HG03103 (cell line): Measurements from ENCODE around the gene C1orf216.
"Not testable (repeated sequence)": the region's sequence is repeated elsewhere in the genome, so short reads cannot be mapped to it uniquely, and the experiment has no call there.

Source experiments
- ATAC-seq: cut with Tn5 transposase; IDR thresholded peaks from one replicate; pipeline ENCODE4 v1.9.1; 2021; ENCODE audit warnings: low read depth; ENCODE audit not compliant: unreplicated experiment

Gene C1orf216

DNA sequence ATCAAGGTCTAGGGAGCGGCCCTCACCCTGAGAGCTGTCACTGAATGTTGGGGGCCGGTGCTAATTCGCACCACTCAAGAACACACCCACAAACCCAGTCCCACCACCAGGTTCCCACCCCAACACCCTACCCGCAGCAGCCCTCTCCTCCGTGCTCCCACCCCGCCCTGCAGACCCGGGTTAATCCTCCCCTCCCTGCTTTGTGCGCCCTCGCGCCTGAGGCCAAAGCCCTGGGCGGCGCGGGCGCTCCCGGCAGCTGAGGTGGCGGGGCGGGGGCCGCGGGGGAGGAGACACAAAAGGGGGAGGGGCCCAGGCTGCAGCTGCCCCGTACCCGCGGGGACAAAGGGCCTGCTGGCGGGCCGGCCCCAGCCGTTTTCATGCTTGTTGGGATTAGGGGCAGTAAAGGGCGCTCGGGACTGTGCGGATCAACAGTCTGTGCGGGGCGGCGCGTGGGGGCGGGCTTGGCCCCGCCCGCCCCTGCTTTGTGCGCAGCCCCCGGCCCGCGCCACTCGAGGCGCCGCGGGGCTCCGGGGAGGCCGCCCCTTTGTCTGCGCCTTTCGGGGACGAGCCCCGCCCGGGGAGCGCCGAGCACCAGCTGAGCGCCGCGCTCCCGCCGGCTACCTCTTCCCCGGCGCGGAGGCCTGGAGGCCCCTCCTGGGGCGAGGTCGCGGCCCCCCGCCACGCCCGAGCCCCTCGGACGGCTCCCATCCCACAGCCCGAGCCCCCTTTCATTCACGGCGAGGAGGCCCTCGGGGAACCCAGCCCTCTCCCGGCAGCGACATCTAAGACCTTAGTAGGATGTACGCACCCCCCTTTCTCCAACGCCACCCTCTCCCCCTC lies 10.9 kb downstream of the C1orf216 start:
- no peak for ATAC-seq

DNA sequence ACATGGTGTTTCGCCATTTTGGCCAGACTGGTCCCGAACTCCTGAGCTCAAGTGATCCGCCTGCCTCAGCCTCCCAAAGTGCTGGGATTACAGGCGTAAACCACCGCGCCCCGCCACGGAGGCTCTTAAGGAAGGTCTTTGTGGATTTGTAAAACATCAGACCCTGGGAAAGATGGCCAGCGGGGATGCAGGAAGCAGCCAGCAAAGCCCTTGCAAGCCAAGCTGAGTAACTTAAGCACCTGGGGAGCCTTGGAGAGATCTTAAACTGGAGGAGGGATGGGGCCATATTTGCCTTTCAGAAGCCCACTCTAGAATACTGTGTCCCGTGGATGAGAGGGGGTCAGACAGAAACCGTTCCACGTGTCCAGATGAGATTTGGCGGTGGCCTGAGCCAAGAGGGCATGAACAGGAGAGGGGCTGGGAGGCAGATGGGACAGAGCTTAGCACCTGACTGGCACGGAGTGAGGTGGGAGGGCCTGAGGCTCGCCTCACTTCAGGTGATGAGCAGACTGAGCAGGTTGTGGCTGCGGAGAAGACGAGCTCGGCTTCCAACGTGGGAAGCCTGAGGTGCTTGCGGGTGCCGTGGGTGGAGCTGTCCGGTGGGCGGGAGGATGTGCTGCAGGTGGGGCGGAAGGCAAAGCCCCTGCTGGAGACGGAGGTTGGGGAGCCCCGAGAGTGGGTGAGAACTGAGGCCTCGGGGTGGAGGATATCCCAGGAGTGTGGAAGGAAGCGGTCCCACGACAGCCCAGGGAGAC lies 11.7 kb downstream of the C1orf216 start:
- no peak for ATAC-seq

DNA sequence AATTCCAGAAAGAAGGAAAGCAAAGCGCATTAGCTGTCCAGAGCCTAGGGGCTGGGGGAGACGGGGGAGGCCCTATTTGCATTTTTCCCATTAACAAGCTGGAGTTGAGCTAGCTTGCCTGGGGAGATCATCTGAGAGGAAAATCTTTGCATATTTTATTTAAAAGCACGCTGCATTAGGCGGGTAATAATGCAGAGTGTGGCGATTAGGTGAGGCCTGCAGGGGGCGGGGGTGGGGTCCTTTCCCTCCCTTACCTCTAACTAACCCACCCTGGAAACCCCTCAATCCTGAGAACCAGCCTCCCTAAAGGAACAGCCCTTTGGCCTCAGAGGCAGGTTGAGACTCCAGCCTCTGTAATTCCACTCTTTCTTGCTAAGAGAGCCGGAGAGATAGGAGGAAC lies 16.2 kb downstream of the C1orf216 start:
- ATAC-seq, result no peak

DNA sequence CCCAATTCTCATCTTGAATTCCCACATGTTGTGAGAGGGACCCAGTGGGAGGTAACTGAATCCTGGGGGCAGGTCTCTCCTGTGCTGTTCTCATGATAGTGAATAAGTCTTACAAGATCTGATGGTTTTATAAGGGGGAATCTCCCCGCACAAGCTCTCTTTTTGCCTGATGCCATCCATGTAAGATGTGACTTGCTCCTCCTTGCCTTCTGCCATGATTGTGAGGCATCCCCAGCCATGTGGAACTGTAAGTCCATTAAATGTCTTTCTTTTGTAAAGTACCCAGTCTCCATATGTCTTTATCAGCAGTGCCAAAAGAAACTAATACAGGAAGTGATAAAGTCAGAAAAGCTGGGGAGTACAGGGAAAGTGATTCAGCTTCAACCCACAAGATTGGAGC lies 19.5 kb downstream of the C1orf216 start:
- ATAC-seq, result not testable (repeated sequence)

DNA sequence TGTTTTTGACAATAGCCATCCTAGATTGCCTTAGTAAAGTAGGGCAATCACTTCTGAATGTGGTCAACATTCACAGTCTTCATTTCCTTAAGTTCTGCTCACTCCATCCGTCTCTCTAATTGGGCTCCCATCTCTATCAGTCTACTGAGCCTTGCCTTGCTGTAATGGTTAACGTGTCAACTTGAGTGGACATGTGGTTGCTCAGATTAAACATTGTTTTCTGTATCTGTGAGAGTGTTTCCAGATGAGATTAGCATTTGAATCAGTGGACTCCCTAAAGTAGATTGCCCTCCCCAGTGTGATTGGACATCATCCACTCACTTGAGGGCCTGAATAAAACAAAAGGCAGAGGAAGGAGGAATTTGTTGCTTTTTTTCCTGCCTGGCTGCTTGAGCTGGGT lies 26.4 kb downstream of the C1orf216 start:
- ATAC-seq, result no peak

DNA sequence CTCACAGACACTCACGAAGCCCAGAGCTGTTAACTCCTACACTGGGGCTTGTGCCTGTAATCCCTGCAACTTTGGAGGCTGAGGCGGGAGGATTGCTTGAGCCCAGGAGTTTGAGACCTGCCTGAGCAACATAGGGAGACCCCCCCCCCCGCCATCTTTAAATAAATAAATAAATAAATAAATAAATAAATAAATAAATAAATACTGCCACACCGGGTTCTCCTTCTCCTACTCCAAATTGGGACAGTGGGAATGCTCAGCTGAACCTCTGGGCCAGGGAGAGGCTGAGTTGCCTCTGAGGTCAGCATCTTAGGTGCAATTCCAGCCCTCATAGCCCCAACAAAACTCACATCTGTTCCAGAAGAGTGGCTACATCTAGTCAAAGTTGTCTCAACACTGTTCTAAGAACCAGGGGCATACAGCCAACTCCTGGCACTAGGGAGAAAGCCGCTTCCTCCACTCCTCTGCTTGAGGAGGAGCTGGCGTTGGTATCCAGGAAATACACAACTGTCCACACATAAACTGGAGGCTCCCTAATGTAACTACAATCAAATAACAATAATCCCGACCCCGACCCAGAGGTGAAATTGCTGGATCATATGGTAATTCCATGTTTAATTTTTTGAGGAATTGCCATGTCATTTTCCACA lies 27.0 kb downstream of the C1orf216 start:
- no peak for ATAC-seq

DNA sequence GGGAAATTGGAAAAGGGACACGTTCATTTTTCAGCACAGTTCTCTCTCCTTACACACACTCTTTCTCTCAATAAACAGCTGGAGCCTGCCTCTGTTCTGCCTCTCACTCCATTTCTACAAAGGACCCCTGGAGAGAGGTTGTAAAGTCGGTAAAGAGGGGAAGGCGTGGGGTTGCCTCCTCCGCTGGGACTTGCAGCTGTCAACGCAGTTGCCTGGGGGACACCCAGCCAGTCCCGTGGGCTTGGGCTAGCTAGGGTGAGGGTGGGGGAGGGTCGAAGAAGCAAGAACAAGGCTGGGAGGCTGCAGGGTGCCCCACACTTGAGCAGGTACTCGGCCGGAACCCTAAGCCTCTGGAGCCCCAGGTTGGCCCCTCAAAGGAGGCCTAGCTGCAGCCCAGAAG lies 27.6 kb downstream of the C1orf216 start:
- no peak for ATAC-seq

DNA sequence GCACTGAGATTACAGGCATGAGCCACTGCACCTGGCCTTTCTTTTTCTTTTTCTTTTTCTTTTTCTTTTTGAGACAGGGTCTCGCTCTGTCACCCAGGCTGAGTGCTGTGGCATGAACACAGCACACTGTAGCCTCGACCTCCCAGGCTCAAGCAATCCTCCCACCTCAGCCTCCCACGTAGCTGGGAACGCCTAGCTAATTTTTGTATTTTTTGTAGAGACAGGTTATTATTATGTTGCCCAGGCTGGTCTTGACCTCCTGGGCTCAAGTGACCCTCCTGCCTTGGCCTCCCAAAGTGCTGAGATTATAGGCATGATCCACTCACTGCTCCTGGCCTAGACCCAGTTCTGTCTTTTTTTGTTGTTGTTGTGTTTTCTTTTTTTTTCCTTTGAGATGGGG lies 28.6 kb downstream of the C1orf216 start:
- ATAC-seq, result not testable (repeated sequence)

DNA sequence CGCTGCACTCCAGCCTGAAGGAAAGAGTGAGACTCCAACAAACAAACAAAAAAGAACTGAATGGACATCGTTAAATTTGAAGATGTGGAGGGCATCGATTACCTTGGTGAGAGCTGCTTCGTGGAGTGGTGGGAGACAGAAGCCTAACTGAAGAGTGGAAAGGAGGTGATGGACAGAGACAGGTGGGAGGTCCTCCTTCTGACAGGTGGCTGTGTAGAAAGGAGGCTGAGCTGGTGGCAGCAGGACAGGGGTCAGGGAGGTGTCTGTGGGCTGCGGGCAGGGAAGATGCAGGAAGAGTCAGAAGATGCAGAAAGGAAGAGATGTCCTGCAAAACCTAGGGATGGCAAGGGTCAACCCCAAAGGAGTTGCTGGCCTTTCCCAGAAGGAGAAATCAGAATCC lies 30.5 kb downstream of the C1orf216 start:
- no peak for ATAC-seq

DNA sequence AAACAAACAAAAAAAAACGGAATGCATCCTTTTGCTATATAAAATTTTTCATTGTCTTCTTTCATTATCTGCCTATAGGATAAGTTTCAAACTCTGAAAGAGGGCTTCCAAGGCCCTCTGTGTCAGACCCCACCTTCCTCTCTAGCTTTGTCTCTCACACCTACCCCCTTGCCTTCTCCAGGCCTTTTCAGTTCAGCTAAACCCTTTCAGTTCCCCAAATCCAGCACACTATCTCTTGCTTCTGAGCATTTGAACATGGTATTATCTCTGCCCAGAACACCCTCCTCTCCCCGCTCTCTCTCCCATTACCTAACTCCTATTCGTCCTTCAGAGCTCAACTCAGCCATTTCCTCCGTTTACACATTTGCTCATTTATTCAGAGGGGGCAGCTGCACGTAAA lies 35.7 kb downstream of the C1orf216 start:
- ATAC-seq, result no peak

DNA sequence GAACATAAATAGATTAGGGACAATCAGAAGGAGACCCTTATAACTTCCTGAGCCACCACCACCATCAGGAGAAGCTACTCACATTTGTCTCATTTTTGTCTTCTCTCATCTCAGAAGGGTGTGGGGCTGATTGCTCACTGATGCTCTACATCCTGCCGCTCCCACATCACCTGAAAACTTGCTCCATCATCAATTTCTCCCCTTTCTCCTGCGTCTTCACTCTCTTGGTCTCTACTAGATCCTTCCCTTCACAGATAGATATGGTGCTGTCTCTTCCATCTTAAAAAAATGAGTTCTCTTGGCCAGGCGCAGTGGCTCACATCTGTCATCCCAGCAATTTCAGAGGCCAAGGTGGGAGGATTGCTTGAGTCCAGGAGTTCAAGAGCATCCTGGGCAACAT lies 38.4 kb downstream of the C1orf216 start:
- ATAC-seq, result no peak

DNA sequence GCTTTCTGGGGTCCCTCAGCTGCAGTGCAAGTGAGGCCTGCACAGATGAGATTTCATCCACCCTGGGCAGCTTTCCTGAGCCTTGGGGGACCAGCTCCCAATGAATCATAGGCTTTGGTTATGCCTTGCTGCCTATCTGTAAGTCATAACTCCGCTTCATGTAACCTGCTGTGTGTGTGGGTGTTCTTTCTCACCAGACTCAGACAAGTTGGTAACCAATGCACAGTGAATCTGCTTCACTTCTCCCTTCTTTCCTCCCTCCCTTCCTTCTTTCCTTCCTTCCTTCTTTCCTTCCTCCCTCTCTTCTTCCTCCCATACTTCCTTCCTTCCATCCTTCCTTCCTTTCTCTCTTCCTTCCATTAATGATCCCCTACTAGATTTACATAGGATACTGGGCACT lies 42.9 kb downstream of the C1orf216 start:
- no peak for ATAC-seq

DNA sequence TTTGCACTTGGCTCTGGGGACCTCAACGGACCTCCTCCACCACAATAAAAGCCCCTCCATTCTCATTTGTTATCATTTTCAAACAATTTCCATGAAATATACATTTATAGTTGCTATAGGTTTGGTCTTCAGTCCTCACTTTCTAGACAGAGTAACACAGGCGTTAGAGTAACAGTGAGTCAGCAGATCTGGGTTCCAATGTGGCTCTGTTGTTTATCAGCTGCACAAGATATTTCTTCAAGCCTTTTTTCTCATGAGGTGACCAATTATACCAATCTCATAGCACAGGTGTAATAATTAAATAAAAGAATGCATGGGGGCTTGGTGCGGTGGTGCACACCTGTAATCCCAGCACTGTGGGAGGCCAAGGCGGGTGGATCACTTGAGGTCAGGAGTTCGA lies 44.6 kb downstream of the C1orf216 start:
- ATAC-seq, result no peak

DNA sequence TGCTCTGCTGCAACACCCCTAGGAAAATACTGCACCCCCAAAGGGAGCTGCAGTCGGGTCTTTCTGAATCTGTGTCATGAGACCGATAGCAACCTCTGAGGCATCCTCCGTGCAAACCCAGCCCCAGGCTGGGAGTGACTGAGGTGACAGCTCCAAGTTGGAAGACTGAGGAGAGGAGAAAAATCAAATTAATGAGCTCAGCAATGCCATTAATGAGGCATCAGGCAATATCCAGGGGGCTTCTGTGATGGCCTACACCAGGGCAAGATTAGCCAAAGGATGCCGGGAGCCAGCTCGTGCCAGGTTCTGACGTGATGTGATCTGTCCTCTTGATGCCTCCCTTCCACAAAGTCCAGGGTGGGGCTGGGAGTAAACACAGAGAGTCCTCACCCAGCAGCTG lies 46.6 kb downstream of the C1orf216 start:
- no peak for ATAC-seq

DNA sequence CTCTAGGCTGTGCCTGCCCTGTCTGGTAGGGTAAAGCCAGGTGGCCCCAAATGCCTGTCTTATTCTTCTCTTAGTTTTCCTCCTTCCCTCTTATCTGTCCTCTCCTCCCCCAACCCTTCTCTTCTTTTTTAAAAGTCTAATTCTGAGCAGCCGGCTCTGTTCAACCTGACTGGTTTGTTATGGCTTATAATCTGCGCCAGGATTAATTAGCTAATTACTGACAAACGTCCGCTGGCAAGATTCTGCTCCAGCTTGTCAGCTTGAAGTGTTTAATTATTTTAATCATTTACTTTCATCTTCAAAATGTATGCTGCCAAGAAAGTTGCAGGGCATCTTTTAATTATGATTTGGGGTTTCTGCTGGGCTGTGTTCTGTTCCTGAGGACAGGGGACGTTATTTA lies 50.2 kb downstream of the C1orf216 start:
- no peak for ATAC-seq

DNA sequence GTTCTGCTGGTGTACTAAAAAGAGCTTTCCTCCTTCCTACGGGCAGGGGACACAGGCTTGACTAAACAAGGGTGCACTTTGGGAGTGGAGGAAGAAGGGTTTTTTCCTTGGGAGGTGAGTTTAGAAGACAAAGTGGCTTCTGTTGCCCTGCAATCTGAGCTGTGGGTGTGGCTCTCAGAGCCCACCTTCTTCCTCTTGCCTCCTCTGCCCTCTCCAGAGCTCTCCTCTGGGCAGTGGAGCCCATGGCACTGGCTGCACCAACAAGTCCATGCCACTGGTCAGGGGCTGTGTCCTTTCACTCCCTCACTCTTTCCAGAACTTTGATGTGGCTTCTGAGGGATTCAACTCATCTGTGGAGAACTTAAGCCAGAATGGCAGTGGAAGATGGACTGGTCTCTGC lies 51.8 kb downstream of the C1orf216 start:
- ATAC-seq, result no peak

DNA sequence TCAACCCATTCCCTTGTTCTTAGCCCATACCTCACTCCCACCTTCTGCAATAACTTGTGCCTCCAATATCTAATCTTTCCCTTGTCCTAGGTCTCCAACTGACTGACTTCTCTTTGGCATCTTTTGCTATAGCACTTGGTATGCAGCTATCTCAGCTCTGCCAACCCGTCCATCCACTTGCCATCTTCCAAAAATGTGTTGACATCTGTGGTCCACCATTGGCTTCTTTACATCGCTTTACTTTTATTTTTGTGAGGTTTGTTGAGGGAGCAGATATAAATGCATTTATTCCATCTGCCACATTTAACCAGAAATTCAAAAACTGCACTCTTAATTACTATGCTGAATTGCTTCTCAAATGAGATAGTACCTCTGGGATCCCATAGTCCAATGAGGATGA lies 52.5 kb downstream of the C1orf216 start:
- ATAC-seq, result no peak
